NCI-H146 treated with DMSO at 0.1 percent for 48 hours (cell line): Measurements from ENCODE around the gene MRPL32.

Experiments used
- DNase-seq: peaks from one replicate; lab custom pipeline; 2025; ENCODE audit not compliant: unreplicated experiment; lab: John Stamatoyannopoulos, UW

Gene MRPL32

GRCh38 chr7:42926204-42926603 lies 6.0 kb upstream of the MRPL32 start:
- DNase-seq: no peak

- no peak for DNase-seq
Observed at GRCh38 chr7:42928754-42929153, 3.4 kb upstream of the MRPL32 start.

GRCh38 chr7:42929449-42929848 lies 2.7 kb upstream of the MRPL32 start:
- DNase-seq: no peak

GRCh38 chr7:42930889-42931288 lies 1.3 kb upstream of the MRPL32 start:
- DNase-seq: no peak

GRCh38 chr7:42931447-42931833 lies 736 bp upstream of the MRPL32 start:
- no peak for DNase-seq

- no peak for DNase-seq
Observed at GRCh38 chr7:42932811-42933591, 825 bp downstream of the MRPL32 start.

GRCh38 chr7:42934291-42934690 lies 2.1 kb downstream of the MRPL32 start:
- DNase-seq: no peak

- DNase-seq: no peak
Observed at GRCh38 chr7:42935861-42936260, 3.7 kb downstream of the MRPL32 start.

- DNase-seq: no peak
Observed at GRCh38 chr7:42939457-42940240, 7.5 kb downstream of the MRPL32 start.

GRCh38 chr7:42940985-42941847 lies 9.0 kb downstream of the MRPL32 start:
- DNase-seq: peak; percentile 18

GRCh38 chr7:42945821-42946626 lies 13.8 kb downstream of the MRPL32 start:
- DNase-seq: no peak

- no peak for DNase-seq
Observed at GRCh38 chr7:42946627-42946950, 14.4 kb downstream of the MRPL32 start.

- DNase-seq: no peak
Observed at GRCh38 chr7:42947521-42947920, 15.3 kb downstream of the MRPL32 start.

- no peak for DNase-seq
Observed at GRCh38 chr7:42950417-42950816, 18.2 kb downstream of the MRPL32 start.

- no peak for DNase-seq
Observed at GRCh38 chr7:42952328-42952727, 20.2 kb downstream of the MRPL32 start.

GRCh38 chr7:42953994-42954393 lies 21.8 kb downstream of the MRPL32 start:
- DNase-seq: no peak

GRCh38 chr7:42956062-42956461 lies 23.9 kb downstream of the MRPL32 start:
- DNase-seq: no peak

GRCh38 chr7:42959549-42959948 lies 27.4 kb downstream of the MRPL32 start:
- DNase-seq: no peak

GRCh38 chr7:42960762-42961161 lies 28.6 kb downstream of the MRPL32 start:
- no peak for DNase-seq

GRCh38 chr7:42961170-42961569 lies 29.0 kb downstream of the MRPL32 start:
- no peak for DNase-seq

GRCh38 chr7:42964293-42964692 lies 32.1 kb downstream of the MRPL32 start:
- DNase-seq: no peak
